Adrenal gland (tissue), 12 donors: ENCODE data around the gene PDCD2. TPM values are rescaled to one million over a fixed set of nuclear protein-coding genes. Genes with fewer than 3 reads are reported as not detected.

Experiments used
- DNase-seq, 7 donors: peaks; one replicate each; pipeline ENCODE4 v3.0.0-alpha.2; 2019 to 2020
- H3K27ac ChIP-seq, 5 donors: fragments of 200-600 bp; sonication (generic) in 4 of 5; 1 replicate in 3 of 5; 2 replicates in 2 of 5; pipeline versions ENCODE4 v1.5.1 to v1.8.0; 2016 to 2020; ENCODE audit warnings: mild to moderate bottlenecking in 1 of 5
- H3K27me3 ChIP-seq: fragments of 200-600 bp; 2 replicates; pipeline ENCODE4 v1.8.0; 2021
- H3K36me3 ChIP-seq, 2 donors: fragments of 200-600 bp; replicated peaks in 1 of 2; 1 replicate in 1 of 2; 2 replicates in 1 of 2; pipeline versions ENCODE4 v1.5.1 to v1.8.0; 2018 to 2022
- H3K4me1 ChIP-seq, 2 donors: fragments of 200-600 bp; replicated peaks in 1 of 2; 1 replicate in 1 of 2; 2 replicates in 1 of 2; pipeline versions ENCODE4 v1.5.1 to v1.8.0; 2018 to 2021
- H3K4me3 ChIP-seq, 4 donors: fragments of 200-600 bp; sonication (generic) in 3 of 4; one replicate each; pipeline ENCODE4 v1.5.1; 2016 to 2018
- H3K9me3 ChIP-seq, 3 donors: fragments of 200-600 bp; sonication (generic) in 1 of 3; replicated peaks in 1 of 3; 1 replicate in 2 of 3; 2 replicates in 1 of 3; pipeline versions ENCODE4 v1.5.1 to v1.8.0; 2016 to 2021
- CTCF ChIP-seq, 6 experiments: fragments of 450-650 bp in 4 of 6; fragments of 200-600 bp in 2 of 6; sonication (generic) in 1 of 6; IDR thresholded peaks; 1 replicate in 5 of 6; 2 replicates in 1 of 6; pipeline versions ENCODE4 v1.5.1 to v1.8.0; 2016 to 2021; ENCODE audit warnings: antibody characterized with exemption in 6 of 6, mild to moderate bottlenecking in 2 of 6, moderate library complexity in 1 of 6
- POLR2A ChIP-seq, 2 donors: fragments of 450-650 bp; IDR thresholded peaks; one replicate each; pipeline ENCODE4 v1.6.1; 2017; ENCODE audit warnings: antibody characterized with exemption in 2 of 2, mild to moderate bottlenecking in 2 of 2, moderate library complexity in 1 of 2
- WGBS, 4 donors: extraction: QIAGEN DNeasy Blood & Tissue Kit in 2 of 4; methylation state at CpG; one replicate each; pipeline versions ENCODE4 v1.1.5 to v1.1.7; 2013 to 2017; 5-methylcytosine and 5-hydroxymethylcytosine counted together
- intact Hi-C, 2 donors: fragments of 100-400 bp; cut with DNase I; formaldehyde crosslinking; loops; one replicate each; pipeline versions ENCODE4 v1.14.1 to v1.15.0; 2022 to 2023
- polyA plus RNA-seq, 3 donors: library from polyadenylated mRNA; stranded (reverse); fragments of 200-250 nt in 2 of 3; fragments of 350-450 nt in 1 of 3; fragmentation: Illumina TruSeq in 1 of 3; extraction: RNeasy Lipid Tissue Mini Kit (QIAGEN cat#74804) in 1 of 3; gene quantifications; one replicate each; pipeline ENCODE4 v1.2.3, GENCODE V29; 2013 to 2014
- total RNA-seq, 9 donors: library from RNA; depleted of rRNA in 4 of 9; stranded (reverse); fragments of >200 nt in 4 of 9; fragments of 120-200 nt in 1 of 9; fragmentation: NEBNext Ultra II Directional in 1 of 9; extraction: Animal tissue kit (Norgen Biotek cat#: 25700) in 1 of 9; gene quantifications; one replicate each; pipeline versions ENCODE4 v1.1.0 to v1.2.4, GENCODE V29; 2013 to 2023
- donor health status: healthy with polysubstance abuse.
- donor health status: Bipolar disorder and iron deficiency.
- donor health status: DM: yes; HTN: yes; CAD: no.
- donor health status: DM: no; HTN: no; CAD: no.
- donor health status: DM: no; HTN: no; CAD: no.
- donor health status: DM: yes; HTN: yes; CAD: no.

PDCD2 gene
- total and polyA plus RNA-seq, 12 donors, result 42.8 to 119 (median 56.6) TPM

- WGBS, 4 donors, result 3 to 9% (median 6%) methylated on average over 6 of the region's 6 CpGs
- DNase-seq, result no peak
- no peaks in the 10 kb centered on the region for H3K27me3 ChIP-seq
- TF ChIP-seq CTCF (IDR thresholded peaks at IDR 0.05), result no peak
- TF ChIP-seq POLR2A (IDR thresholded peaks at IDR 0.05), result no peak
- H3K9me3 ChIP-seq, result no peaks in the 10 kb centered on the region
- H3K36me3 ChIP-seq, result peaks cover 0 to 27% of the 10 kb centered on the region in 2 donors
- peak overlapping the region; percentile 51 to 100 (median 71) for H3K4me3 ChIP-seq
- peaks cover 13 to 14% of the 10 kb centered on the region in 2 donors for H3K4me1 ChIP-seq
- H3K27ac ChIP-seq, result peak overlapping the region in 4 of 5 donors; percentile 53 to 91 (median 76)
- intact Hi-C loops, result no loop called here
Measured at GRCh38 chr6:170584954-170585498, 589 bp upstream of the PDCD2 start.

- Histone ChIP-seq H3K27ac (peak overlapping the region; percentile 12 to 91 (median 67)), H3K27me3 (no peaks in the 10 kb centered on the region), H3K9me3 (no peaks in the 10 kb centered on the region), H3K4me3 (peak overlapping the region; percentile 19 to 100 (median 57)), H3K4me1 (peaks cover 13 to 14% of the 10 kb centered on the region in 2 donors), H3K36me3 (peaks cover 0 to 38% of the 10 kb centered on the region in 2 donors)
- WGBS, 4 donors, result 1 to 5% (median 1%) methylated on average over 9 to 12 of the region's 12 CpGs
- no peak for TF ChIP-seq POLR2A (IDR thresholded peaks at IDR 0.05)
- TF ChIP-seq CTCF (IDR thresholded peaks at IDR 0.05), result peak in 2 of 6 experiments; percentile 11 to 30
- no peak for DNase-seq
- intact Hi-C loops, result no loop called here
Measured at GRCh38 chr6:170583756-170584180, 669 bp downstream of the PDCD2 start.

DNA sequence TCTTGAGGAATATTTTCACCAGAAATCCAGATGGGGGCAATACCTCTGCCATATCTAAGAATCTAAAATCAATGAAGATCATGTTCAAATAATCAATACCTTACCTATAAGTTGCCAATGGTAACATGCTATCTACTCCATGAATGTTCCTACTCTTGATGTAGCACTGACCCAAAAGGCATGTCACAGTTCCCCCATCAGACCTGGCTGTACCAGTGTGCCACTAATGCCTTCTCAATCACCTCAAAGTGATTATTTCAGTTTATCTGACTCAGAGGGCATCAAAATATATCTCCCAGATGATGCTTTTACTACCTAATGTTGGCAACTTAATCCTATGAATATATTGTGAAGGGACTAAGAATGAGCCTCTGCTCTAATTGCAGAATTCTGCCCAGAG, 5.5 kb downstream of the PDCD2 start:
- peaks cover 0 to 72% of the 10 kb centered on the region in 2 donors for H3K36me3 ChIP-seq
- TF ChIP-seq POLR2A (IDR thresholded peaks at IDR 0.05) (no peak), CTCF (IDR thresholded peaks at IDR 0.05) (no peak)

GRCh38 chr6:170575250-170575649, 9.2 kb downstream of the PDCD2 start:
- Histone ChIP-seq H3K4me3 (no peak overlapping the region), H3K9me3 (no peaks in the 10 kb centered on the region), H3K27ac (no peak overlapping the region), H3K27me3 (no peaks in the 10 kb centered on the region), H3K36me3 (peaks cover 0 to 79% of the 10 kb centered on the region in 2 donors), H3K4me1 (no peaks in the 10 kb centered on the region)
- intact Hi-C loops, result no loop called here
- no peak for DNase-seq
- WGBS, 4 donors, result 79 to 91% (median 88%) methylated on average over 1 of the region's 1 CpG
- TF ChIP-seq CTCF (IDR thresholded peaks at IDR 0.05) (peak in 1 of 6 experiments; percentile 9), POLR2A (IDR thresholded peaks at IDR 0.05) (no peak)

More for the DNA sequence above, 5.5 kb downstream of the PDCD2 start:
- no peak for DNase-seq
- H3K9me3 ChIP-seq, result no peaks in the 10 kb centered on the region
- peaks cover 6 to 7% of the 10 kb centered on the region in 2 donors for H3K4me1 ChIP-seq
- no peak overlapping the region for H3K4me3 ChIP-seq
- intact Hi-C loops, result no loop called here
- H3K27me3 ChIP-seq, result no peaks in the 10 kb centered on the region
- H3K27ac ChIP-seq, result no peak overlapping the region
